Measurements from ENCODE around the gene CHST1. TPM values are rescaled to one million over a fixed set of nuclear protein-coding genes. Genes with fewer than 3 reads are reported as not detected.

The CHST1 gene
- total RNA-seq, 2 experiments from 2014 or later, result not detected

- CTCF ChIA-PET, result no interaction called here
- peaks cover 6% of the 10 kb centered on the region for H3K9me3 Mint-ChIP-seq
- peaks cover 39% of the 10 kb centered on the region for H3K27me3 Mint-ChIP-seq
Measured at GRCh38 chr11:45616802-45617549, 48.4 kb downstream of the CHST1 start.

GRCh38 chr11:45615182-45615792 is 50.1 kb downstream of the CHST1 start:
- Mint-ChIP-seq H3K4me3 (no peak overlapping the region), H3K9me3 (peaks cover 4% of the 10 kb centered on the region), H3K36me3 (ENCODE audit: low read depth) (no peaks in the 10 kb centered on the region), H3K27ac (no peak overlapping the region), H3K4me1 (ENCODE audit: low read depth) (no peaks in the 10 kb centered on the region), H3K27me3 (peaks cover 50% of the 10 kb centered on the region)
- H3K27ac ChIP-seq (ENCODE audit: low read depth in 1 of 2, low read length in 2 of 2), result no peak overlapping the region
- no peaks in the 10 kb centered on the region for H3K4me1 ChIP-seq (ENCODE audit: insufficient read depth, low read length)
- no peak for ATAC-seq (ENCODE audit: poor library complexity)
- no peak overlapping the region for H3K4me3 ChIP-seq (ENCODE audit: low read length)
- no peak for DNase-seq
- H3K9me3 ChIP-seq (ENCODE audit: control insufficient read depth in 1 of 2, insufficient read depth in 1 of 2, low read length in 2 of 2), result peaks cover 0 to 5% of the 10 kb centered on the region in 2 experiments
- ChIA-PET POLR2A (no interaction called here), CTCF (no interaction called here)
- intact Hi-C loops (cut with DNase I, micrococcal nuclease), result no loop called here
- TF ChIP-seq CTCF (IDR thresholded peaks at IDR 0.05), result no peak
- H3K36me3 ChIP-seq (ENCODE audit: insufficient read depth, low read length), result no peaks in the 10 kb centered on the region
- H3K27me3 ChIP-seq (ENCODE audit: control insufficient read depth in 1 of 2, insufficient read depth in 2 of 2, low read length in 2 of 2), result peaks cover 5 to 9% of the 10 kb centered on the region in 2 experiments

More at GRCh38 chr11:45616802-45617549, 48.4 kb downstream of the CHST1 start:
- H3K4me1 ChIP-seq (ENCODE audit: insufficient read depth, low read length), result no peaks in the 10 kb centered on the region
- H3K36me3 Mint-ChIP-seq (ENCODE audit: low read depth), result no peaks in the 10 kb centered on the region
- DNase-seq, result no peak
- intact Hi-C loops (cut with DNase I, micrococcal nuclease), result no loop called here
- no peak overlapping the region for H3K4me3 ChIP-seq (ENCODE audit: low read length)
- TF ChIP-seq CTCF (IDR thresholded peaks at IDR 0.05), result no peak
- ATAC-seq (ENCODE audit: poor library complexity), result no peak
- no peak overlapping the region for H3K27ac Mint-ChIP-seq
- H3K4me1 Mint-ChIP-seq (ENCODE audit: low read depth), result no peaks in the 10 kb centered on the region
- no peak overlapping the region for H3K27ac ChIP-seq (ENCODE audit: low read depth in 1 of 2, low read length in 2 of 2)
- POLR2A ChIA-PET, result no interaction called here
- H3K36me3 ChIP-seq (ENCODE audit: insufficient read depth, low read length), result no peaks in the 10 kb centered on the region
- peaks cover 7 to 12% of the 10 kb centered on the region in 2 experiments for H3K27me3 ChIP-seq (ENCODE audit: control insufficient read depth in 1 of 2, insufficient read depth in 2 of 2, low read length in 2 of 2)
- no peak overlapping the region for H3K4me3 Mint-ChIP-seq
- H3K9me3 ChIP-seq (ENCODE audit: control insufficient read depth in 1 of 2, insufficient read depth in 1 of 2, low read length in 2 of 2), result peaks cover 9 to 19% of the 10 kb centered on the region in 2 experiments

DNA sequence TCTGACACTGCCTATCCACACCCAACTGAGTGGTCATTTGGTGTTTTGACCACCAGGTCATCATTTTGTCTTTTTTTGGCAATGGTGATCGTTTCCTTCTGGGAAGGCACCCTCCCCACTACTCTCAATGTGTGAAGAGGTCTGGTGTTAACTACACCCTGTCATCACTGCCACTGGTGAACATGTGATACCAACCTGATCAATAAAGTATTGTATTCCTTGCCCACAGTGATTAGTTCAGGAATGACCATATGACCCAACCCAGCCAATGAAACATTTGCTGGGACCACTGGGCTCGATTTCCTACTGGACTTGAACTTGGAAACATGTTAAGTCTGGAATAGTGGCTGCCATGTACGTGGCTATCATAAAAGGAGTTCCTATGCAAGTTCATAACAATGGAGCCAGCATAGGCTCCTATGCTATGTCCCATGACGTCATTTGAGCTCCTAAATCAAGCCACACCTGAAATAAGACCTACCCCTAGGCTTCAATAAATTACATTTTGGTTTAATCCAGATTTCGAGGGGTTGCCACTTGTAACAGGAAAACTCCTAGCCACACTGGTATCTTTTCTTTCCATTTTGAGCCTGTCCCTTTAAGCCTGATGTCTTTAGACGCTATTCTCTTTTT is 51.1 kb downstream of the CHST1 start:
- H3K36me3 ChIP-seq (ENCODE audit: insufficient read depth, low read length), result no peaks in the 10 kb centered on the region
- Mint-ChIP-seq H3K4me3 (no peak overlapping the region), H3K4me1 (ENCODE audit: low read depth) (no peaks in the 10 kb centered on the region), H3K27me3 (peaks cover 50% of the 10 kb centered on the region), H3K9me3 (no peaks in the 10 kb centered on the region), H3K36me3 (ENCODE audit: low read depth) (no peaks in the 10 kb centered on the region), H3K27ac (no peak overlapping the region)
- H3K9me3 ChIP-seq (ENCODE audit: control insufficient read depth in 1 of 2, insufficient read depth in 1 of 2, low read length in 2 of 2), result no peaks in the 10 kb centered on the region
- H3K4me1 ChIP-seq (ENCODE audit: insufficient read depth, low read length), result no peaks in the 10 kb centered on the region
- no peak overlapping the region for H3K4me3 ChIP-seq (ENCODE audit: low read length)
- DNase-seq, result no peak
- H3K27me3 ChIP-seq (ENCODE audit: control insufficient read depth in 1 of 2, insufficient read depth in 2 of 2, low read length in 2 of 2), result peaks cover 5 to 9% of the 10 kb centered on the region in 2 experiments
- ChIA-PET POLR2A (no interaction called here), CTCF (no interaction called here)
- no peak for ATAC-seq (ENCODE audit: poor library complexity)
- H3K27ac ChIP-seq (ENCODE audit: low read depth in 1 of 2, low read length in 2 of 2), result no peak overlapping the region
- intact Hi-C loops (cut with DNase I, micrococcal nuclease), result no loop called here
- no peak for TF ChIP-seq CTCF (IDR thresholded peaks at IDR 0.05)

Measured in CD4-positive, alpha-beta T cell (primary cell).